Glutamatergic neuron (in vitro differentiated cells): Measurements from ENCODE around the gene ZBTB5. TPM values are rescaled to one million over a fixed set of nuclear protein-coding genes. Genes with fewer than 3 reads are reported as not detected.

Experiments used
- DNase-seq: peaks from one replicate; pipeline ENCODE4 v3.0.0; 2022
- H3K27ac Mint-ChIP-seq: one replicate; pipeline ENCODE4 v1.8.0; 2020; ENCODE audit warnings: mild to moderate bottlenecking, mixed read lengths, inconsistent platforms; ENCODE audit not compliant: unreplicated experiment
- H3K27me3 Mint-ChIP-seq: one replicate; pipeline ENCODE4 v1.8.0; 2020; ENCODE audit warnings: mild to moderate bottlenecking, moderate library complexity, mixed read lengths, inconsistent platforms; ENCODE audit not compliant: unreplicated experiment
- H3K36me3 Mint-ChIP-seq: one replicate; pipeline ENCODE4 v1.8.0; 2020; ENCODE audit warnings: mild to moderate bottlenecking, mixed read lengths, inconsistent platforms; ENCODE audit not compliant: unreplicated experiment
- H3K4me1 Mint-ChIP-seq: one replicate; pipeline ENCODE4 v1.8.0; 2020; ENCODE audit warnings: mild to moderate bottlenecking, low read depth, mixed read lengths, inconsistent platforms; ENCODE audit not compliant: unreplicated experiment
- H3K4me3 Mint-ChIP-seq: one replicate; pipeline ENCODE4 v1.8.0; 2020; ENCODE audit warnings: mild to moderate bottlenecking, mixed read lengths, inconsistent platforms; ENCODE audit not compliant: unreplicated experiment
- H3K9me3 Mint-ChIP-seq: one replicate; pipeline ENCODE4 v1.8.0; 2020; ENCODE audit warnings: mild to moderate bottlenecking, moderate library complexity, mixed read lengths, inconsistent platforms; ENCODE audit not compliant: unreplicated experiment
- total RNA-seq: library from RNA; stranded (reverse); fragmentation: NEBNext Ultra II Directional; extraction: Animal tissue kit (Norgen Biotek cat#: 25700); gene quantifications from one replicate; pipeline ENCODE4 v1.2.1, GENCODE V29; 2021; ENCODE audit not compliant: unreplicated experiment
- TF ChIP-seq, protein P1 (sequence below): fragments of 200-600 bp; sonication (generic); IDR thresholded peaks from one replicate; pipeline ENCODE4 v1.5.0; 2021; ENCODE audit not compliant: partially characterized antibody, unreplicated experiment

Gene ZBTB5
- total RNA-seq, 1 donor from 2014 or later = 14.3 TPM

- Mint-ChIP-seq H3K4me3 (no peak overlapping the region), H3K27me3 (no peaks in the 10 kb centered on the region), H3K9me3 (peaks cover 3% of the 10 kb centered on the region), H3K4me1 (peaks cover 8% of the 10 kb centered on the region), H3K36me3 (peaks cover 3% of the 10 kb centered on the region), H3K27ac (no peak overlapping the region)
- TF ChIP-seq, protein P1, sequence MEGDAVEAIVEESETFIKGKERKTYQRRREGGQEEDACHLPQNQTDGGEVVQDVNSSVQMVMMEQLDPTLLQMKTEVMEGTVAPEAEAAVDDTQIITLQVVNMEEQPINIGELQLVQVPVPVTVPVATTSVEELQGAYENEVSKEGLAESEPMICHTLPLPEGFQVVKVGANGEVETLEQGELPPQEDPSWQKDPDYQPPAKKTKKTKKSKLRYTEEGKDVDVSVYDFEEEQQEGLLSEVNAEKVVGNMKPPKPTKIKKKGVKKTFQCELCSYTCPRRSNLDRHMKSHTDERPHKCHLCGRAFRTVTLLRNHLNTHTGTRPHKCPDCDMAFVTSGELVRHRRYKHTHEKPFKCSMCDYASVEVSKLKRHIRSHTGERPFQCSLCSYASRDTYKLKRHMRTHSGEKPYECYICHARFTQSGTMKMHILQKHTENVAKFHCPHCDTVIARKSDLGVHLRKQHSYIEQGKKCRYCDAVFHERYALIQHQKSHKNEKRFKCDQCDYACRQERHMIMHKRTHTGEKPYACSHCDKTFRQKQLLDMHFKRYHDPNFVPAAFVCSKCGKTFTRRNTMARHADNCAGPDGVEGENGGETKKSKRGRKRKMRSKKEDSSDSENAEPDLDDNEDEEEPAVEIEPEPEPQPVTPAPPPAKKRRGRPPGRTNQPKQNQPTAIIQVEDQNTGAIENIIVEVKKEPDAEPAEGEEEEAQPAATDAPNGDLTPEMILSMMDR = no peak
- no peak for DNase-seq
Observed at GRCh38 chr9:37424204-37424685, 41.0 kb downstream of the ZBTB5 start.

- Mint-ChIP-seq H3K27ac (no peak overlapping the region), H3K4me3 (peak overlapping the region; percentile 89), H3K4me1 (peaks cover 8% of the 10 kb centered on the region), H3K27me3 (no peaks in the 10 kb centered on the region), H3K36me3 (peaks cover 3% of the 10 kb centered on the region), H3K9me3 (peaks cover 3% of the 10 kb centered on the region)
- no peak for DNase-seq
- TF ChIP-seq, protein P1 = no peak
Observed at GRCh38 chr9:37423508-37423907, 41.7 kb downstream of the ZBTB5 start.

DNA sequence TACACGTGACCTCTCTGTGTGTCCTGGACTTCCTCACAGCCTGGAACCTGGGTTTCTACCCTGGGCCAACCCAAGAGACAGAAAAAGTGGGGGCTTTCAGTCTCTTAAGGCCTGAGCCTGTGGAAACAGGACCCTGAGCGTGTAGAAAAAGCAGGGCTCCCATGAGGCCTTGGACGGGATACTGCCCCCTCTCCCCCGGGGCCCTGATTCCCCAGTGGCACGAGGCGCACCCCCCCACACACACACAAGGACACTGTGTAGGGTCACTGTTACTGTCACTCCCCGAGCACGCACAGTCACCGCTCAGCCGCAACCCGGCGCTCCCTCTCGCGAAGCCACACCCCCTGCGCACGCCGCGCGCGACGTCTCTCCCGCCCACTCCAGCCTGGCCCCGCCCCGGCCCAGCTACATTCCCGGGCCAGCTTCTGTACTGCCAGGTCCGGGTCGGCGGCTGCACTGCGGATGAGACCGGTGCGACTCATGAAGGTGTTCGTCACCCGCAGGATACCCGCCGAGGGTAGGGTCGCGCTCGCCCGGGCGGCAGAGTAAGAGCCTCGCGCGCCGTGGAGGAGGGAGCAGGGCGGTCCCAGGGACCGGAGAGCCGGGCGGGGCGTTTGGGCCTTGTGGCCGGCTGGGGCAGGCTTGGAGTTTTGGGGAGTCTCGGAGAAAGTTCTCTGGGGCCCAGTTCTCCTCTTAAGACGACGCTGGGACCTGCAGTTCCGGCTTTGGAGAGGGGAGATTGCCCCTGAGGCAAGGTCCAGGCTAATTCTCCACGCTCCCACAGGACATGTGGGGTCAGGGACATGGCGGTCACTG is 42.8 kb downstream of the ZBTB5 start, which contains the start of gene GRHPR:
Gene GRHPR (plus strand): TSS at position 408 of the 816 bp plus-strand sequence. CDS start 55 bp downstream, at position 463.
- Mint-ChIP-seq H3K4me3 (peak within 1 kb of the TSS; percentile 89), H3K27me3 (peaks cover 2% of the 10 kb centered on the region), H3K27ac (peak within 1 kb of the TSS; percentile 82), H3K36me3 (peaks cover 3% of the 10 kb centered on the region), H3K9me3 (peaks cover 3% of the 10 kb centered on the region), H3K4me1 (peaks cover 8% of the 10 kb centered on the region)
- DNase-seq = peak; percentile 85
- TF ChIP-seq, protein P1 = no peak

- Mint-ChIP-seq H3K27ac (peak overlapping the region; percentile 70), H3K4me3 (peak overlapping the region; percentile 89), H3K9me3 (peaks cover 3% of the 10 kb centered on the region), H3K27me3 (peaks cover 2% of the 10 kb centered on the region), H3K4me1 (peaks cover 8% of the 10 kb centered on the region), H3K36me3 (peaks cover 3% of the 10 kb centered on the region)
- DNase-seq = no peak
- TF ChIP-seq, protein P1 = no peak
Observed at GRCh38 chr9:37421914-37422288, 43.3 kb downstream of the ZBTB5 start.
